H1 (cell line): ENCODE results near the gene TUT4. TPM values are rescaled to one million over a fixed set of nuclear protein-coding genes. Genes with fewer than 3 reads are reported as not detected.

Experiments
- EGR1 ChIP-seq: IDR thresholded peaks from 2 replicates; pipeline ENCODE4 v1.6.1; 2011; ENCODE audit warnings: low read depth, low read length, borderline replicate concordance
- JUN ChIP-seq: IDR thresholded peaks from 2 replicates; pipeline ENCODE4 v1.6.1; 2011; ENCODE audit warnings: low read depth, mild to moderate bottlenecking, improper control_type of control experiment, low read length
- ZNF274 ChIP-seq: IDR thresholded peaks from 2 replicates; pipeline ENCODE4 v1.7.0; 2012; ENCODE audit warnings: low read length, borderline replicate concordance; ENCODE audit errors: extremely low read depth
- polyA plus RNA-seq, 7 experiments: library from polyadenylated mRNA; depleted of rRNA in 3 of 7; stranded (reverse) in 5 of 7; unstranded in 2 of 7; fragments of >200 nt in 5 of 7; fragments of 200-250 nt in 2 of 7; gene quantifications; 1 replicate in 5 of 7; 2 replicates in 1 of 7; 4 replicates in 1 of 7; pipeline versions ENCODE4 v1.2.1 to v1.2.3, GENCODE V29; 2011 to 2013; ENCODE audit warnings: missing spikeins in 2 of 7, mixed read lengths in 2 of 7
- total RNA-seq: library from RNA; stranded (reverse); fragmentation: NEBNext Ultra II Directional; extraction: Animal tissue kit (Norgen Biotek cat#: 25700); gene quantifications from 2 replicates; pipeline ENCODE4 v1.2.1, GENCODE V29; 2021

TUT4 gene
- total and polyA plus RNA-seq, 2 of the 8 experiments (the other 6 are each of a cell fraction or from before 2014, with no cell fraction given): 54.5 to 63.3 TPM

- TF ChIP-seq EGR1: no peak
- no peak for TF ChIP-seq ZNF274
- no peak for TF ChIP-seq JUN
Measured at GRCh38 chr1:52585474-52585873, 32.6 kb upstream of the TUT4 start (continued).
